HG02798 (cell line): ENCODE measurements around the gene RCN2.

Experiments
- ATAC-seq: cut with Tn5 transposase; IDR thresholded peaks from one replicate; pipeline ENCODE4 v1.9.1; 2021; ENCODE audit warnings: mild to moderate bottlenecking; ENCODE audit not compliant: unreplicated experiment, poor library complexity

The RCN2 gene

DNA sequence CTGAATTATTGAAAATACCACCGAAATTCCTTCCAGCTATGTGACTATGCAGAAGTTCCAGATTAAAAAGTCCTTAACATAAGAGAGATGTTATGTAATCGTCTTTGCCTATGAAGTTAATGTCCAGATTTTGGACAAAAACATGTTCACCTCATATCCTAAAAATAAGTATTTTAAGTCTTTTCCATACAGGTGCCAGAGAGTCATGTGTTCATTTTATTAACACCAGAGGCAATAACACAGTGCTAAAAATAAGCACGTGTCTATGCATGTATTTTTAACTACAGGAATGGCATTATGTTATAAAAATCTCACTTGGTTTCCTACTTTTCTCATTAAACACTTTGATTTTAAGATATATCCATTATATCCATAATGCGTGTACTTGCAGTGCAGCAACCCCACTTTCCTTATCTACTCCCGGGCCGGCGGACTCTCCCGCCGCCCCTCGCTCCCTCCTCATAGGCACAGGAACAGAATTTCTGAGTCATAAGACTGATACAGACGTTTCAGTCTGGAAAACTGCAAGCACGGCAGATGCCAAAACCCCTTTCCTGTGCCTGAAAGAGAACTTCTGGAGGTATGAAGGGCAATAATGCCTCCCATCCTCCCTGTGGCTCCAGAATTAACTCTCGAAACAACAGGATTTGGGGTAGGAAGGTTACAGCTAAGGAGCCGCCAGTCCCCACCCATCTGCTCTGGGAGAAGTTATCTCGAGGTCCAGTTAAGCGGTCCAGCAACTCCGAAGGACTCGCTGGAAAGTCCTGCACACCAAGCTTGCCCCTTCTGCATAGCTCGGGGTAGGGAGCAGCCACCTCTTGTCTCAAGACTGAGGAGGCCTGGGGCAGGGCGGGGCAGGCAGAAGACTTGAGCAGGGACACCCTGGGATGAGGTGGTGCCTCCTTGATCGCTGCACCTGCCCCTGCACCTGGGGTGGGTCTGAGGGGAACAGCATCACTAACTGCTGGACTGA, 41.1 kb downstream of the RCN2 start:
- no peak for ATAC-seq

DNA sequence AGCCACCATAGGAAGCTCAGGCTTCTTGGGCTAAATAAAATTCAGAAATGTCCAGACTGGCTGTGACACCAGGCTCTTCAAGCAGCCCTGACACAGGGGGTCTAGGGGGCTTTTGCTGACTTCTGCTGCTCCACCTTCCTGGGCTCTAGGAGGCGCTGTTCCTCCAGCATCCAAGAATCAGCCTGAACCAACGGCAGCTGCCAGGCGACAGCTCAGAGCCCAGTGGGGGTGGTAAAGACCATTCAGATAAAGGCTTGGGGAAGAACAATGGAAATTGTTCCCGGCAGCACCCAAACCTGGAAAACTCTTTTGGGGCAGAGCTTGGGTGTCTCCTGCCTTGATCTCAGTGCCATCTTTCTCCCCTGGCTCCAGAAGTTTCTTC, 41.8 kb downstream of the RCN2 start:
- no peak for ATAC-seq

DNA sequence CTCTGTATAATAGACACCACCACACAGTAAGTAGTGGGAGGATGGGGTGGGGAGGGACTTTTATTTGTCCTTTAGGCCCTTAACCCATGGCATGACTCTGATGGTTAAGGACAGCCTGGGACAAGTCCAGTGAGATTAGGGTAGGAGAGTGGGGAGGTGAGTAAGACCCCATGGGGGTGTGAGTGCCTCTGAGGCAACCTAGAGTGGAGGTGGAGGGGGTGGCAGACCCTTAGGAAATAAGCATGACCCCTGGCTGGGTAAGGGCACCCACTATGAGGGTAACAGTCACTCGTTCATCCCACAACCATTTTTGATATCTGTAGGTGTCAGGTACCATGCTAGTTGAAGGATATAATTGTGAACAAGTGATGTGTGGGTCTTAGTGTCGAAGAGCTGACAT, 42.4 kb downstream of the RCN2 start:
- ATAC-seq, result no peak

DNA sequence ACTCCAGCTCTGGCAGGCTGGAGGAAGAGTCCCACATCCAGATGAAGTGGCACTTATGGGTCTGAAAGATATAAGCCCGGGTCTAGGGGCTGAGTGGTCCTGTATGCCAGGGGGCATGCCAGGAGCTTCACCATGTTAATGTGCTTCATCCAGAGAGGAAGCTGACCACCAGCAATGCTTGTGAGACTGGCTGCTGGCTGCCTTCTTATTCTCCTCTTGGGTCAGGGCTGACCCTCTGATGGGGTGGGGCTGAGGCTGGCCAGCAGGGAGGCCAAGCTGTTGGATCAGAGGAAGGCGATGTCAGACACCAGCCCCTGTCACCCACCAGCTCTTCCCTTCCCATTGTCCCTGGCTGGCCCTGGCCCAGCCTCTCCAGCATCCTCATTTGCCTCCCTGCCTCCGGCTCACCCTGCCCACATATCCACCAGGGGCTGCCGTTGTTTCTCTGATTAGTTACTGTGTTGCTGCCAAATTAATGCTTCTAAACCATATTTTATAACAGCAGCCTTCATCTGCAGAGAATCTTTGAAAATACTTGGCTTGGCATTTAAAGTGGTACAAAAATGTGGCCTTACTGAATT, 43.0 kb downstream of the RCN2 start:
- no peak for ATAC-seq

DNA sequence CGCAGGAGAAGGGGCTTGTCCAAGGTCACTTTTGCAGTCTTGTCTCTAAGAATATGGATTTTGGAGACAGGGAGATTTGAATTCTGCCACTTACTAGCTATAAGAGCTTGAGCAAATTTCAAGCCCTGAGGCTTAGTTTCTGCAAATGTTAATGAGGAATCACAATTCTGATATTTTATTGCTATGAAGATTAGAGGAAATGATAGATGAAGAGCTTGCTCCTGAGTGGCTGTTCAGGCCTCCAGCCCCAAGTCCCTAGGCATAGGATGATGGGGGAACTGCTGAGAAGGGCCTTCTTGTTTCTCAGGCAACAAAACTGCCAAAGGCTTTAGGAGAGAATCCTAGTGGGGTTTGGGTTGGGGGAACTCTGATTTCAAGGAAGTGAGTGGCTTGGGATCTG, 44.6 kb downstream of the RCN2 start:
- ATAC-seq, result no peak

DNA sequence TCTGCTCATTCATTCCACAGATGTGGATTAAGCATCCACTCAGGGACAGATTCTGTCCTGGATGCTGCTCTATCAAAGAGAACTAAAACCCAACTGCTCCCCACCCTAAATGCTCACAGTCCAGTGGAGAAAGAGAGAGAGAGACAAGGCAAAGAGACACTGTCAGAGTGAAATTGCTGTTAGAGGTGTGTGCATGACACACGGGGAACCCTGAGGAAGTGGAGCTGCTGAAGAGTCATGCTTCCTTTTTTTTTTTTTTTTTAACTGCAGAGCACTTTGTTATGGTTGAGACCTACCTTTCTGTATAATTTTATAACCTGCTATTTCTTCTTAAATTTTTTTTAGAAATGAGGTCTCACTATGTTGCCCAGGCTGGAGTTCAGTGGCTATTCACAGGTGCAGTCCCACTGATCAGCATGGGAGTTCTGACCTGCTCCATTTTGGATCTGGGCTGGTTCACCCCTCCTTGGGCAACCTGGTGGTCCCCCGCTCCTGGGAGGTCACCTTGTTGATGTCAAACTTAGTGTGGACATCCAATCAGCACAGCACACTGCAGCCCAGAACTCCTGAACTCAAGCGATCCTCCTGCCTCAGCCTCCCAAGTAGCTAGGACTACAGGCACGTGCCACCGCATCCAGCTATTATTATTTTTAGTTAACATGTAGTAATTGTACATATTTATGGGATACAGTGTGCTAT, 45.2 kb downstream of the RCN2 start:
- ATAC-seq, result no peak

DNA sequence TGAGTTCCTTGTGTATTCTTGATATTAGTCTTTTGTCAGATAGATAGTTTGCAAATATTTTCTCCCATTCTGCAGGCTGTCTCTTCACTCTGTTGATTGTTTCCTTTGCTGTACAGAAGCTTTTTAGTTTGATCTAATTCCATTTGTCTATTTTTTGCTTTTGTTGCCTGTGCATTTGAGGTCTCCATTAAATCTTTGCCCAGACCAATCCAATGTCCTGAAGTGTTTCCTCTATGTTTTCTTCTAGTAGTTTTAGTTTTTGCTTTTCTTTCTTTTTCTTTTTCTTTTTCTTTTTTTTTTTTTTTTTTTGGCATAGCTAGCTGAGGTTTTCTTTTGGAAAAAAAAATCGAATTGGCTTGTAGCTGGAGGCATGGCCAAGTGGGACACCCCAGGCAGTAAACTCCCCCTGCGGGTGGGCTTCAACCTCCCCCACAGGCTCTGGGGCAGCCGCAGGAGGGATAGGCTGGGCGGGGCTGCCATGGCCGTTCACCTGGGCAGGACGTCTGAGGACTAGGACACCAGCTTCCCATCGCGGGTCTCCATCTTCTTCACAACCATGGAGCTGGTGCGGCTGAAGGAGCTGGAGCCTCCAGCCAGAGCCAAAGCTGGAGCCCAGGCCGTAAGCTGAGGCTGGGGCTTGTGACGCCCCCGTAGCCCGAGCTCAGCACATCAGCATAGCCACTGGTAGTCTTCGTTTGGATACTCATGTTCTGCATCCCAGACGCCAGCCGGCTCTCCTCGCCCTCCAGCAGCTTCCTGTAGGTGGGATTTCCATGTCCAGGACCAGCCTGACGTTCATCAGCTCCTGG, 47.2 kb downstream of the RCN2 start:
- no peak for ATAC-seq

DNA sequence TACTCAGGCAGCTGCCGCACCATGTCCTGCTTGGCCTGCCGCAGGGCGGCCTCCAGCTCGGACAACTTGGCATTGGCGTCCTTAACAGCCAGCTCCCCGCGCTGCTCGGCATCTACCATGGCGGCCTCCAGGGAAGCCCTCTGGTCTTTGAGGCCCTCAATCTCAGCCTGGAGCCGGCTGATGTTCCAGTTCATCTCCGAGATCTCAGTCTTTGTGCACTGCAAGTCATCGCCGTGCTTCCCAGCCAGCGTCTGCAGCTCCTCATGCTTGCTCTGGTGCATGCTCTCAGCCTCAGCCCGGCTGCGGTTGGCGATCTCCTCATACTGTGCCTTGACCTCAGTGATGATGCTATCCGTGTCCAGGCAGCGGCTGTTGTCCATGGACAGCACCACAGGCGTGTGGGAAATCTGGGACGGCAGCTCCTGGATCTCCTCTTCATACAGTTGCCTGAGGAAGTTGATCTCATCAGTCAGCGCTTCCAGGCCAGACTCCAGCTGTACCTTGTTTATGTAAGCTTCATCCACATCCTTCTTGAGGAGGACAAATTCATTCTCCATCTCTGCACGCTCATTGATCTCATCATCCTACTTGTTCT, 47.9 kb downstream of the RCN2 start:
- ATAC-seq, result no peak

DNA sequence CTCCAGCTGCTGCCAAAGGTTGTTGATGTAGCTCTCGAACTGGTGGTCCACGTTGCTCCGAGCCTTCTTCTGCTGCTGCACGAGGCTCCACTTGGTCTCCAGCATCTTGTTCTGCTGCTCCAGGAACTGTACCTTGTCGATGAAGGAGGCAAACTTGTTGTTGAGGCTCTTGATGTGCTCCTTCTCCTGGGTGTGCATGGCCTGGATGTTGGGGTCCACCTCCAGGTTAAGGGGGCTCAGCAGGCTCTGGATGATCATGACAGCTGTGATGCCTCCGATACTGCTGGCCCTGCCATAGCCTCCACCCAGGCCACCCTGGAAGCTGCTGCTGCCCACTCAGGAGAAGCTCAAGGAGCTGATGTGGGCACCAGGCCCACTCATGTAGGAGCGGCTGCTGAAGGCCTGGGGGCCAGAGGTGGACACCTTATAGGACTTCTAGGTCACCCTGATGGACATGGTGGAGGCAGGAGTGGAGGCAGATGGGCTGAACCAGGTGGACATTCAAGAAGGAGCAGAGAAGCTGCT, 48.5 kb downstream of the RCN2 start:
- ATAC-seq, result no peak

DNA sequence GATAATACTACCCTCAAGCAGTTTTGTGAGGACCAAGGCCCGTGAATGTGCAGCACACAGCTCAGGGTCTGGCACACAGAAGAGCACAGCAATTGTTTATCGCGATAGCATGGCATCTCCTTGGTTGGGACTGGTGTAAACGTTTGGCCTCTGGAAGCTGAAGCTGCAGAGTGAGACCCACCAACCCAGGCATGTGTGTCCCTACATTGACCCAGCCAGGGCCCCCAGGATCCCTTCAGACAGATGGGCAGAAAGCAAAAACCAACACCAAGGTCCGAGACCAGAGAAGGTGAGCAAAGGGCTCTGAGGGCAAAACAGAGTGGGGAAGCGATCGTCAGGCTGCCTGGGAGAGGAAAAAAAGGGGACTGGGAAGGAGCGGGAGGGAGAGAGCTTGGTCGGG, 50.8 kb downstream of the RCN2 start:
- no peak for ATAC-seq

DNA sequence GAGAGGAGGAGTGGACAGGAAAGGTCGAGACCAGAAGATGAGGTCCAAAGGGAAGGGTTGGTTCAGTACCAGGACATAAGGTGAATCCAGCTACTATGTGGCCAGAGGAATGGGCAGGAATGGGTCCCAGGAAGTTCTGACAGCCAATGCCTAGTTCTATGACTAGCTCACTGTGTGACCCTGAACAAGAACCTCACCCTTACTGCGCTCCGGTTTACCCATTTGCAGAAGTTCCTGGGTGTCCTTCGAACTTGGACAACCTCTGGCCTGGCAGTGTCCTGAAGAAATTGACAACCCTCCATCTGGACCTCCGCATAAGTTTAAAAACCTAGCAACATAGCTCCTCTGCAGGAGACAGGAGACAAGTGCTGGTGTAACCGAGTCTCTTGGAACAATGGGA, 51.2 kb downstream of the RCN2 start:
- no peak for ATAC-seq

DNA sequence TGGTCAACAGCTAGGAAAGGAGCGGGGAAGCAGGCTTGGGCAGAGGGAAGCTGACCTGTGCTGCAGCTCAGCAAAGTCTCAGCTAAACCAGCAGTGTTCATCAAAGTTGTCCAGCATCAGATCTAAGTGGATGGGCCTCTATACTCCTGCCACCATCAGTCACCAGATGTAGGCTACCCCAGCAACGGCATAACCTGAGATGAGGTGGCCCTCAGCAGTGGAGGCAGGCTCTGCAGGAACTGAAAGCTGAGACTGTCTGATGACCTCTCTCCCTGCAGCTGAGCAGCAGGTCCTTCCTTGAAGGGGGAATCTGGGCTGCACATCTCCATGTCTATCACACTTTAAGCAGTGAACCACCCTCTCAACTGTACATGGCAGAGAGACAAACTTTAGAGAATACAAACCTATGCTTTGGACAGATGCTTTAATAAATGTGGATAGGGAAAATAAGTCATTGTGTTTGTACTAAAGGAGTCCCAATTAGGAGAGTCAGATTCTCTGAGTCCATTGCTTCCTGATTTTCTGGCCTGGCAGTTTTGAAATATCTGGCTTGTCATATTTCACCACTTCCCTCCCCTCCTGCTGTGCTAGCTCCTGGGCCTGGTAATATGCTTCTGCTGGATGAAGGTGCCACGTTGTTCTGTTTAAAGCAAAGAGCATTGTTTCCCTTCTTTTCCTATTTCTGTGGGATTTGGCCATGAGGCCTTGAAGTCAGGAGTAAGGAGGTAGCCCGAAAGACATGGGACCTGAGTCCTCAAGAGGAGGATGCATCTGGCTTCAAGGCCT, 52.2 kb downstream of the RCN2 start:
- ATAC-seq, result no peak

DNA sequence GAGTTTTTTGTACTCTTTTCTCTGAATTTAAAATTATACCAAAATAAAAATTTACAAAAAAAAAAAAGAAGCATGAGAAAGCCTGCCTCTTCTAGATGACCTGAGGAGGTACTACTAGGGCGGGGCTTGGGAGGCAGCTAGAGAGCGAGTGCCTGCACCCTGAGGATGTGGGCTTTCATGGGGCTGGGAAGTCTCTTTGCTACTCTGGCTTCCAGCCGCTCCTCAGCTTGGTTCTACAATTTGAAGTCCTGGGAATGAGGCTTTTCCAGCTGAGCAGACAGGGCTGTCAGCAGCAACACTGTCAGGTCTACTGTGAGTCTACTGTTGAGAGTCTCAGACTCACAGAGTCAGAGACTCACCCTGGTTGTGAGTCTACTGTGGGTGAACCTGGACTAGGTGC, 55.2 kb downstream of the RCN2 start:
- no peak for ATAC-seq

DNA sequence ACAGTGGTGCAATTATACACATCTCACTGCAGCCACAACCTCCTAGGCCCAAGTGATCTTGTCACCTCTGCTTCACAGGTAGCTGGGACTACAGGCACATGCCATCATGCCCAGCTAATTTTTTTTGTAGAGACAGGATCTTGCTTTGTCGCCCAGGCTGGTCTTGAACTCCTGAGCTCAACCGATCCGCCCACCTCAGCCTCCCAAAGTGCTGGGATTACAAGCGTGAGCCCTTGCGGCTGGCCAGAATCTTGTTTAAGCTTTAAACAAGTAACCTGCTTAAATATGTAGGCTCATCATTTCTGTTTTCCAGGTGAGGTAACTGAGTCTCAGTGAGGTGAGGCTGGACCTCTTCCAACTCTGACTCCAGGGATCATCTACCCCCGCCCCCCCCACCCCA, 55.7 kb downstream of the RCN2 start:
- ATAC-seq, result no peak

DNA sequence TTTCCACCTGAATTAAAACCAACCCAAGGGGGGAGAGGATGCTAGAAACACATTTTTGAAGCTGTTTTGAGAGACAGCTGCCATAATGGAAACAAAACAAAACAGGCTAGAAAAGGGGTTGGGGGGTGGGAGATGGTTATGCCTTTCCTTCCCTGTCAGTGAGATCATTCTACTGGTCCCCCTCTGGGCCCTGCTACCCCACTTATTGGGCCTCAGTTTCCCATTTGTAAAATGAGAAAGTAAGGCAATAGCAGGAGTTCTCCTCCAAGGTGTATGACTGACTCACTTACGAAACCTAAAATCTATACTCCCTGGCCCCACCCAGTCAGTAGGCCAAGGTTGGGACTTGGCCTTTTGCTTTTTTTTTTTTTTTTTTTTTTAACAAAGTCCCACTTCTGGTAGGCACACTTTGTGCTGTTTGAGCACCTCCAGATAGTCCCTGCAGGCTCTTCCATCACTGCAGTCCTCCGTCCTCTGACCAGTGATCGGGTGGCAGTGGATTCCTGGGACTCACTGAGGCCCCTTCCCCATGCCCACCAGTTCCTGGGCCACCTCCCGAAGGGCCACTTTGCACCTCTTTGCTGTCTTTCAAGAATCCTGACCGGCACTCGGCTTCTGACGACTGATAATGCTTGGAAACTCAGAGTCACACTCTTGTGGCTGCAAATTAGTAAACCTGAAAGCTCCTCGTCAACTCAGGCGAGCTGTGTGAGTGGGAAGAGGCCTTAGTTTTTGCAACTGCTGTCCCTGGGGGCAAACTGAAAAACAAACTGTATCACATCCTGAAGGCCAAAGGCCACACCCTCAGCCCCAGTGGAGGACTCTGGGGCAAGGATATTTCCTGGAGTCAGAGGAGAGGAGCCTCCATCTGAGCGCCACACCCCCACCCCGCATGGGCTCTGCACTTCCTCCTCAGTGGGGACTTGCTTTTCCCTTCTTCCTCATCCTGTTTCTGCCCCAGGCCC, 56.6 kb downstream of the RCN2 start:
- peak; percentile 73 for ATAC-seq

DNA sequence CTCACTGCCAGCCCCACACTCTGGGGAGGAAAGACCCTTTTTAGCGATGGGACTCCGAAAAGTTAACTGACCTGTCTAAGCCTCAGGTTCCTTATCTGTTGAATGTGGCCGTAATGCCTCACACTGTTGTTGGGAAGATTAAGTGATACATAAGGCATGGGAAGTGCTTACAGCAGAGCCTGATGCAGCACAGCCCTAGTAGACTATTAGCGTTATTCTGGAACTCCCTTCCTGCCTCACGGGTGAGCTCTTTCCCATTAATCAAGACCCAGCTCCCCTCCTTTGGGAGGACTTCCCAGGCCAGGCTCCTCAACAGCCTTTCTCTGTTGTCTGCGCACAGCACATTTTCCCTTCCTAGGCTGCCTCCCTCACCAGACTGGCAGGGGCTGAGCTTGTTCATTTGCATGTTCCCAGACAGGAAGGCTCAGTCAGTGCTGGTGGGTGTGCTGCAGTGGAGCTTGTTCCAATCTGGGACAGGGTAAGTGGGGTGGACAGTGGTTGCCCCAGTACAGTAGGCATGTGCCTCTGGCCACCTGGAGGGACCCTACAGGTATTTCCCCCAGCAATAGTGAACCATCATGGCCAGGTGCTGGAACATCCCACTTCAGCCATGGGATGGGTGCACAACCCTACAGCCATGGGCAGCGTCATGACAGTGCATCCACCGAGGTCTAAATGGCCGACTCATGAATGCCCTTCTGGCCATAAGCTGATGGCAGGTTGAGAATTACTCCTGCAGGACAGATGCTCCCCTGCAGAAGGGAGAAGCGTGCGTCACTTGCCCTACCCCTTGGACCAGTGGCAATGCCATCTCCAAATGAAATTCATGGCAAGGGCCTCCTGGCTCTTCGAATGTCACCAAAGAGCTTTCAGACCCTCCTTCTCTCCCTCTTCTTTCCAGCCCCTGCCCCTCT, 57.6 kb downstream of the RCN2 start:
- no peak for ATAC-seq

DNA sequence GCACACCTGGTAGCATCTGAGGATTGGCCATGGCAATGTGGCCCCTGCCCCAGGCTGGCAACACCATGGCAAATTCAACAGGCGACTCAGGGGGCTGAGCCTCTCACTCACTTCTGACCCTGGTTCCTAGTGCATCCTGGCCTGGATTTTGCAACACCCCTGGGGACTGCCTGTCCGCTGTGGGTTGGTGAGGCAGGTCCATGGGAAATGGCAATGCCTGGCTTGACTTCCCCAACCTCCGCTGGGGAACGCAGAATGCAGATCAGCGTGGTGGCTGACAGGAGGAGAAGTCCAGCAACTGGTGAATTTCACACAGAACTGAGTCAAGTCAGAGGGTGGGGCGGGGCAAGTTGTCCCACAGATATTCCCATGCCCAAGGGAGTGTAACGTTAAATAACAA, 59.5 kb downstream of the RCN2 start:
- ATAC-seq, result no peak
